NCI-H187 treated with DMSO at 0.1 percent for 48 hours (cell line): ENCODE results near the gene ZFY.
"Not testable (repeated sequence)": the region's sequence is repeated elsewhere in the genome, so short reads cannot be mapped to it uniquely, and the experiment has no call there.

Experiments used
- DNase-seq: peaks from one replicate; lab custom pipeline; 2025; lab: John Stamatoyannopoulos, UW

Gene ZFY

DNA sequence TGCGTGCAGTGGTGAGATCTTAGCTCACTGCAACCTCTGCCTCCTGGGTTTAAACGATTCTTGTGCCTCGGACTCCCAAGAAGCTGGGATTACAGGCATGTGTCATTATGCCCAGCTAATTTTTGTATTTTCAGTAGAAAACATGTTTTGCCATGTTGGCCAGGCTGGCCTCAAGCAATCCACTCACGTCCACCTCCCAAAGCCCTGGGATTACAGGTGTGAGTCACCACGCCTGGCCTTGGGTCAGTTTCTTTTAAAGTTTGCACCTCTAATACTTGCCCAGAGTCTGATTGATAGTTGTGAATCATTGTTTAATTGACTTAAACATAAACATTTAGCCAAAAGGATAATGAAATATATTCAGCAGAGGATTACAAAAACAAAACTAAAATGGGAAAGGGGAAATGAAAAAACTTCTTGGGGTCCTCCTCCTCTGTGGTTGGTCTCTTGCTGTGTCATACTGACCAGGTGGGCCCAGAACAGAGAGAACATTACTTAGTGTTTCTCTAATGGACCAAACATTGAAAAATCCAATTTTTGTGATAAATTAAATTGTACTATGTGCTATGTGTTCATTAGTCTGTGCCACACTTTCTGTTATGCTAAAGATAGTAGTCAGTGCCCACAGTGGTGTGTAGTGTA lies 38.0 kb downstream of the ZFY start:
- no peak for DNase-seq

DNA sequence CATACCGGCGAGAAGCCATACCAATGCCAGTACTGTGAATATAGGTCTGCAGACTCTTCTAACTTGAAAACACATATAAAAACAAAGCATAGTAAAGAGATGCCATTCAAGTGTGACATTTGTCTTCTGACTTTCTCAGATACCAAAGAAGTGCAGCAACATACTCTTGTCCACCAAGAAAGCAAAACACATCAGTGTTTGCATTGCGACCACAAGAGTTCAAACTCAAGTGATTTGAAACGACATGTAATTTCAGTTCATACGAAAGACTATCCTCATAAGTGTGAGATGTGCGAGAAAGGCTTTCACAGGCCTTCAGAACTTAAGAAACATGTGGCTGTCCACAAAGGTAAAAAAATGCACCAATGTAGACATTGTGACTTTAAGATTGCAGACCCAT lies 44.1 kb downstream of the ZFY start:
- DNase-seq: no peak

DNA sequence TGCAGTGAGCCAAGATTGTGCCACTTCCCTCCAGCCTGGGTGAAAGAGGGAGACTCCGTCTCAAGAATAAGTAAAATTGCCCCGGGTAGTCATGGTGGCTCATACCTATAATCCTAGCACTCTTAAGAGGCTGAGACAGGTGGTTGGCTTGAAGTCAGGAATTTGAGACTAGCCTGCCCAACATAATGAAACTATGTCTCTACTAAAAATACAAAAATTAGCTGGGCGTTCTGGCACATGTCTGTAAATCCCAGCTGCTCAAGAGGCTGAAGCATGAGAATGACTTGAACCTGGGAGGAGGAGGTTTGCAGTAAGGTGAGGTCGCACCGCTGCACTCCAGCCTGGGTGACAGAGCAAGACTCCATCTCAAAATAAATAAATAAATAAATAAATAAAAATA lies 49.3 kb downstream of the ZFY start:
- no peak for DNase-seq

DNA sequence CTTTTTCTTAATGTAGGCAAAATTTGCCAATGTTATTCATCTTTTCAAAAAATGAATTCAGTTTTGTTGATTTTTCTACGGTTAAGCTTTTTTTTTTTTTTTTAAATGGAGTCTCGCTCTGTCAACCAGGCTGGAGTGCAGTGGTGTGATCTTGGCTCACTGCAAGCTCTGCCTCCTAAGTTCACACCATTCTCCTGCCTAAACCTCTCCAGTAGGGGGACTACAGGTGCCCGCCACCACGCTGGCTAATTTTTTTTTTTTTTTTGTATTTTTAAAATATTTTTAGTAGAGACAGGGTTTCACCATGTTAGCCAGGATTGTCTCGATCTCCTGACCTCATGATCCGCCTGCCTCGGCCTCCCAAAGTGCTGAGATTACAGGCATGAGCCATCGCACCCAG lies 52.0 kb downstream of the ZFY start:
- not testable (repeated sequence) for DNase-seq

DNA sequence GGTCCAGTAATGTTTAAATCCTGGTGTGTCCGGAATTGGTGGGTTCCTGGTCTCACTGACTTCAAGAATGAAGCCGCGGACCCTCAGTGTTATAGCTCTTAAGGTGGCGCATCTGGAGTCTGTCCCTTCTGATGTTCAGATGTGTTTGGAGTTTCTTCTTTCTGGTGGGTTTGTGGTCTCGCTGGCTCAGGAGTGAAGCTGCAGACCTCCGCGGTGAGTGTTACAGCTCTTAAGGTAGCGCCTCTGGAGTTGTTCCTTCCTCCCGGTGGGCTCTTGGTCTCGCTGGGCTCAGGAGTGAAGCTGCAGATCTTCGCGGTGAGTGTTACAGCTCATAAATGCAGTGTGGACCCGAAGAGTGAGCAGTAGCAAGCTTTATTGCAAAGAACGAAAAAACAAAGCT lies 62.2 kb downstream of the ZFY start:
- not testable (repeated sequence) for DNase-seq

DNA sequence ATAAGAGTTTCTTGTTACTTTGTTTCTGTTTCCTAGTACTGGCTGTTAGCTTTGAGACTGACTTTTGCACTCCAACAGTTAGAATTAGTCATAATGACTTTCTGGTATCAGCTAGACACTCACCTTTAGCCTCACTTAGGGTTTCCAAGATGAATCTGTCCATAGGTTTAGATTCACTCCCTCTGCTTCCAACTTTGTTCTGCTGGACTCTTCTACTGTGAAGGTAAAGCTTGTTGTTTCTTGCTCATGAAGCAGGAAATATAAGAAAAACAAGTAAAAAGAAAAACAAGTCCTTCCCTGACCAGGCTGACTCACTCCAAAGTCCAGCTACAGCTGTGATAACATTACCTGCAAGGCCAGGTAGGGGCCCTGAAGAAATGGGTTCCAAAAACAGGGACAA lies 67.0 kb downstream of the ZFY start:
- no peak for DNase-seq

DNA sequence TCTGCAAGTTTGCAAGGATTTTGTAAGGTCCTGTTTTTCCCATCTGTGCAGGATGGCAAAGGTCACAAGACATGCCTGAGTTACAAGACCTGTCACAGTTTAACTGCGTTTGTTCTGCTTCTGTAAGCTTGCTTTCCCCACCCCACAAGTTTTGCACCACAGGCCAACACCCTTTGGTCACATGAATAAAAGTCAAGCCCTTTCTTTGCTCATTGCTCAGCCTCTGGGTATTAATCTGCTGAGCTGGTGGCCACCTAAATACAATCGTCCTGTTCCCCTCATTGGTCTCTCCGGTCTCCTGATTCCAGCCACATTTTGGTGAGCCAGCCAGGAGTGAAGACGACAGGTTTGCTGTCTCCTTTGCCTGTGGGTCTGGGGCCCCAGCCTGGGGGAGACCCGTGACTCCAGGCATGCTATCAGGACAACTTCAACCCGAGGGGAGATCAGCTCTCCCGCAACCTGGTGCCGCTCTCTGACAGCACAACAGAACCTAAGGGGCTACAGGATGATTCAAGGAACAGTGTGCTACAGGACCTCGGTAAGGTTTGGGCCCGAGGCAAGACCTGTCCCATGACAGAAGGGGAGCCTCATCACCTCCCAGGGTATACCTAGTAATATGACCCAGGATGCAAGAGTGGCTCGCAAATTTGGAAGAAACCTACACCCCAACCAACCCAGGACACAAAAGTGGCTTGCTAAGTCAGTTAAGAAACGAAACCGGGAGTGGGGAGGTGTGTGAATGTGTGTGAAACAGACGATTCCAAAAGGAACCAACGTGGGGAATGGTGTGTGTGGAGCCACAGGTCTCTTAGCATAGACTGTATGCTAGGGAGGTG lies 67.7 kb downstream of the ZFY start:
- no peak for DNase-seq

DNA sequence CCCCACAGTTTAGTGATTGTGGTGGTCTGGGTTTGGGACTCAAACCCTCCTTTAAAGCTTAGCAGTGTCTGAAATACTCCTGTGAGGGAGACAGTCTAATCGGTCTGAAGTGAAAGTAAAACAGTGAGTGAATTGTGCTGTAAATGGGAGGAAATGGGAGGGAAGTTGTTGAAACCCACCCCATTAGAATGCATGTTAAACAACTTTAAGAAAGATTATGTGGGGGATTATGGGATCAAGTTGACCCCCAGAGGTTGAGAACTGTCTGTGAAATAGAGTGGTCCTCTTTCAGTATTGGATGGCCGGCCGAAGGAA lies 68.3 kb downstream of the ZFY start:
- DNase-seq: no peak

DNA sequence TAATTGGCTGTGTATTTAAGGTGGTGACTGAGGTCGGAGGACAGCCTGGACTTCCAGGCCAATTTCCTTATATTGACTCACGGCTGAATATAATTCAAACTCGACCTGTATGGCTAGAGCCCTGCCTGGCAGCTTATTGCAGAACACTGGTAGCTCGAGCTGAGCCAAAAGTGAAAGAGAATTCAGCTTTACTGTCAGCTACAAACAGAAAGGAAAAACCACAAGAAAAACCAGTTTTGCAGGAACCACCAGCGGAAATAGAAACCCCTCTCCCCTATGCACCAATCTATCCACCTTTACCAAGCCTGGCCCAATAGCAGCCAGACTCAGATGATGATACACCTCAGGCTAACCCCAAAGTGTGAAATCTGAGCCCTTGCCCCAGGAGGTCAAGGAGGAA lies 68.7 kb downstream of the ZFY start:
- DNase-seq: no peak

DNA sequence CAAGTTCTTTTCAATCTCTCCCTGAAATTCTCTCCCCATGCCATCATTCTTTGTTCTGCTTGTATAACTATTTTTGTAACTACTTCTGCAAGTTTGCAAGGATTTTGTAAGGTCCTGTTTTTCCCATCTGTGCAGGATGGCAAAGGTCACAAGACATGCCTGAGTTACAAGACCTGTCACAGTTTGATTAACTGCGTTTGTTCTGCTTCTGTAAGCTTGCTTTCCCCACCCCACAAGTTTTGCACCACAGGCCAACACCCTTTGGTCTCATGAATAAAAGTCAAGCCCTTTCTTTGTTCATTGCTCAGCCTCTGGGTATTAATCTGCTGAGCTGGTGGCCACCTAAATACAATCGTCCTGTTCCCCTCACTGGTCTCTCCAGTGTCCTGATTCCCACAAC lies 70.8 kb downstream of the ZFY start:
- not testable (repeated sequence) for DNase-seq

DNA sequence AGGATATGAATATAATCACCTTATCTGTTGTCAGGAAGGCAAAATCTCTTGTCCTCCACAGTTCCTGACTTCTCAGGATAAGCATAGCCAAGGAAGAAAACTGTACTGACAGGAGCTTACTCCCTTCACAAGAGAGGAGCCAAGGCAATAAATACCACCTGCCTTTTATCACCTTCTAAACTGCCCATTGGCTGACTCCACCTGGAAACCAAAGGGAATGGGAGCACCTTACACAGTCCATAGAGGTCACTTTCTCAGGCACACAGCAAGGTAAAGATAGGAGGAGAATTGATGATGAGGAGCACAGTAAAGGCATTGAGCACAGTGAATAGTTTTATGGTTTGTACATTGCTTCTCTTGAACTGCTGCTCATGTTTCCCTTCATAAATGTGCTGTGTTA lies 72.8 kb downstream of the ZFY start:
- DNase-seq: no peak

DNA sequence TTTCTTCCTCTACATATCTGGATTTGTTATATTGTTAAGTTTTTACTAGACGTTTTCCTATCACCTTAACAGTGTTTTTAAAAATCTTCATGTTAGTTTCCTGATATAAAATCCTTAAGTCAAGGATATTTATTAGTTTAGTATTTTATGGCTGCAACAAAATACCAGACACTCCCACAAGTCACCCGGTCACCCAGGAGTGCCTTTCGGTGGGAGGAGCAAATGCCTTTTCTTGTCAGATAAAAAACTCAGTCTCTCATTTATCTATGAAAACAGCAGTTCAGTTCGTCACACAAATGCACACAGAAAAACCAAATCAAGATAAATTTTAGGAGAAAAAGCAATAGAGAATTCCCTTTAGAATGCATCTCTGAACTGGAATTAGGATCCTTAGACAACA lies 77.0 kb downstream of the ZFY start:
- DNase-seq: no peak

DNA sequence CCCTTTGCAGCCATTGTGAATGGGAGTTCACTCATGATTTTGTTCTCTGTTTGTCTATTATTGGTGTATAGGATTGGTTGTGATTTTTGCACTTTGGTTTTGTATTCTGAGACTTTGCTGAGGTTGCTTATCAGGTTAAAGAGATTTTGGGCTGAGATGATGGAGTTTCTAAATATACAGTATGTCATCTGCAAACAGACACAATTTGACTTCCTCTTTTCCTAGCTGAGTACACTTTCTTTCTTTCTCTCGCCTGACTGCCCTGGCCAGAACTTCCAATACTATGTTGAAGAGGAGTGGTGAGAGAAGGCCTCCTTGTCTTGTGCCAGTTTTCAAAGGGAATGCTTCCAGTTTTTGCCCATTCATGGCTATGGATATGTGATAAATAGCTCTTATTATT lies 81.4 kb downstream of the ZFY start:
- DNase-seq: no peak

DNA sequence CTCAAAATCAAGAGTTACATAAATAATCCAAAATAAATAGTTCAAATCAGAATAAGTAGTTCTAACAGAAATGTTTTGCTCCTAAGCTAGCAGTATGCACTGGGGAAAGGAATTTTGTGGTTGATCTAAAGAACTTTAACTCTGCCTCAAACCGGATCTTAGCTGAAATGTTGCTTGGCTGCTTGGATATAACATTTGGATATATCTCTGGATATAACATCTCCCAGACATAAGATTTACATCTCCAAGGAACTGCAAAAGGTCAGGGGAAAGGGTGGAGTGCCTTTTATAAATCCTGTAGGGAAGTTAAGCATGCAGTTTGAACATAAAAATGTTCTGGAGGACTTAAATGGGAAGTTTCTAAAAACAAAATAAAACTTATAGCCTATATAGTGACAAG lies 83.4 kb downstream of the ZFY start:
- no peak for DNase-seq

DNA sequence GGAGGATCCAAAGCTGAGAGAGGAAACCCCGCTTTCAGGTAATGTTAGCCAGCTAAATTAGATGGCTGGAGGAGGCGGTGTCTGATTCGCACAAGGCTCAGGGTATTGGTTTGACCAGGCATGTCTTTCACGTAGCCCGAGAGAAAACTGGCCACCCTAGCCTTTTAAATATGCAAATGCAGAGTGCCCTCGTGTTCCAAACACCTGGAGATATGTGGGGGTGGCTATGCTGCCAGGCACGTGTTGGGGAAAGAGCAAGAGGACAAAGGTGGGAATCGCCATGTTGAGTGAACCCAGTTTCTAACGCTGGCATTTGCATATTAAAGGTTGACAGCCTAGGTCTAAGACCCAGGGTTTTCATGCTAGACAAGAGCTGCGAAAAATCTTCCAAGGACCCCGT lies 84.4 kb downstream of the ZFY start:
- DNase-seq: no peak

DNA sequence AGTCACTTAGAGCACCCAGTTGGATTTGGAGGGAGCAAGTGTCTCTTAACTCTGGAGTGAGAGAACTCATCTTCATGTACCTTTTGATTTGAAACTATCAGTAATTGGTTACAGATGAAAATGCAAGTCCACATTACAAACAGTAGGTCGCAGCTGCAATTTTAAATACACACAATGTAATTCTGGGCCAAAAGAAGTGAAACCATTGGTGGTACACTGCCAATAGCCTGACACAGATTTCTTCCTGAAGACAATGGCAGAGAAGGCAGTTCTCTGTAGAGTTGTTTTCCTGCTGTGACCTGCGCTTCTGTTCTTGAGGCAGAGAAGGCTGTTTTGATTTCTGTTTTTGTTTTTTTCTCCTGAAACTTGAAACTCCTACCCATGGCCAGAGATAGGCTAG lies 86.0 kb downstream of the ZFY start:
- no peak for DNase-seq

DNA sequence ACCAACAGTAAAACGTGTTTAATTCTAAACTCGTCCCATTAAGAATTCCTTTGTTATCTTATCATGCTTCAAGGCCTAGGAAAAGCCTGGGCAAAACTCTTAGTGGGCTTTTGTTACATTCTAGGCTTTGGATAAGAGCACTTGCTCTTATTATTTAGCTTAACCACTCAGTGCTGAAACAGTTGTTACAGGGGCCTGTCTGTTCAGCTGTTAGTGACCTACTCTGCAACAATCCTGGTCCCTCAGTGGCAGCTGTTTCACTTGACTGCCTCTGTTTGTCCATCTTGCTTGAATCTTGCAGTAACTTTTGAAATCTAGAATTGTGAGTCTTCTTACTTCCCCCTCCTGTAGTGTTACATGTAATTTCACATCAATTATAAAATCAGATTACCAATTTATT lies 88.4 kb downstream of the ZFY start:
- DNase-seq: no peak

DNA sequence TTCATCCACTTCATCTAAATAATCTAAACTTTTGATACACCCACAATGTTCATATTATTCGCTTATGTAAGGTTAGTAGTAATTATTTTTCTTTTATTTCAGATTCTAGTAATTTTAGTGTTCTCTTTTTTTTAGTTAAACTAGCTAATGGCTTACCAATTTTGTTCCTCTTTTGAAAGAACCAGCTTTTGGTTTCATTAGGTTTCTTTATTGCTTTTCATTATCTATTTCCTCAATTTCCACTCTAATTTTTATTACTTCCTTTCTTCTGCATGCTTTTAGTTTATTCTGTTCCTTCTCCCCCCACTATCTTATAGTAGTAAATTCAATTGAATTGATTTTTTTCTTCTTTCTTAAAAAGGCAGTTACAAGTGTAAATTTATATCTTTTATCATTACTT lies 90.2 kb downstream of the ZFY start:
- no peak for DNase-seq
